Karpas-422 (cell line): Measurements from ENCODE around the gene CD247. TPM values are rescaled to one million over a fixed set of nuclear protein-coding genes. Genes with fewer than 3 reads are reported as not detected.

Experiments
- DNase-seq: peaks from one replicate; pipeline ENCODE4 v3.0.0-alpha.2; 2015
- H2AFZ ChIP-seq: fragments of 200-600 bp; sonication (generic); 2 replicates; pipeline ENCODE4 v1.6.1; 2014; ENCODE audit warnings: antibody characterized with exemption, low read length, mixed read lengths
- H3K27ac ChIP-seq: fragments of 200-600 bp; sonication (generic); 2 replicates; pipeline ENCODE4 v1.5.1; 2014; ENCODE audit warnings: mild to moderate bottlenecking, low read length, moderate library complexity
- H3K27me3 ChIP-seq: fragments of 200-600 bp; sonication (generic); 2 replicates; pipeline ENCODE4 v1.6.1; 2014; ENCODE audit warnings: low read length, mixed read lengths
- H3K36me3 ChIP-seq: fragments of 200-600 bp; sonication (generic); 2 replicates; pipeline ENCODE4 v1.6.1; 2014; ENCODE audit warnings: low read length, mixed read lengths; ENCODE audit not compliant: insufficient read depth
- H3K4me1 ChIP-seq: fragments of 200-600 bp; sonication (generic); 2 replicates; pipeline ENCODE4 v1.6.1; 2014; ENCODE audit warnings: mild to moderate bottlenecking, low read length, mixed read lengths
- H3K4me2 ChIP-seq: fragments of 200-600 bp; sonication (generic); 2 replicates; pipeline ENCODE4 v1.6.1; 2014; ENCODE audit warnings: low read length, low read depth, mild to moderate bottlenecking; ENCODE audit not compliant: poor library complexity, severe bottlenecking
- H3K4me3 ChIP-seq: fragments of 200-600 bp; sonication (generic); 2 replicates; pipeline ENCODE4 v1.5.1; 2014; ENCODE audit warnings: mild to moderate bottlenecking, antibody characterized with exemption, low read length, mixed read lengths
- H3K79me2 ChIP-seq: fragments of 200-600 bp; sonication (generic); 2 replicates; pipeline ENCODE4 v1.6.1; 2014; ENCODE audit warnings: mild to moderate bottlenecking, low read length, mixed read lengths
- H3K9ac ChIP-seq: fragments of 200-600 bp; sonication (generic); 2 replicates; pipeline ENCODE4 v1.6.0; 2014; ENCODE audit warnings: low read length
- H3K9me2 ChIP-seq: fragments of 200-600 bp; sonication (generic), shearing (Covaris generic); replicated peaks from 2 replicates; pipeline ENCODE4 v1.6.0; 2014; ENCODE audit warnings: mild to moderate bottlenecking, low read length, moderate library complexity; ENCODE audit not compliant: insufficient read depth
- H3K9me3 ChIP-seq: fragments of 300-700, 200-600 bp; sonication (generic); 2 replicates; pipeline ENCODE4 v1.6.1; 2014; ENCODE audit warnings: low read length, mixed read lengths
- H4K20me1 ChIP-seq: fragments of 200-600 bp; sonication (generic); 2 replicates; pipeline ENCODE4 v1.6.1; 2014; ENCODE audit warnings: mild to moderate bottlenecking, antibody characterized with exemption, low read length, low read depth; ENCODE audit not compliant: insufficient read depth
- total RNA-seq: library from RNA; depleted of rRNA; stranded (reverse); fragments of >200 nt; shearing (Covaris generic); gene quantifications from 2 replicates; pipeline ENCODE4 v1.2.3, GENCODE V29; 2014; ENCODE audit warnings: low replicate concordance

CD247 gene
- total RNA-seq, 1 experiment from 2014 or later: 41.3 TPM

GRCh38 chr1:167472752-167473521 is 45.4 kb downstream of the CD247 start:
- no peaks in the 10 kb centered on the region for H3K27me3 ChIP-seq
- no peaks in the 10 kb centered on the region for H3K4me1 ChIP-seq
- H3K79me2 ChIP-seq: no peaks in the 10 kb centered on the region
- H3K9me2 ChIP-seq: no peaks in the 10 kb centered on the region
- no peak overlapping the region for H3K9ac ChIP-seq
- no peaks in the 10 kb centered on the region for H3K9me3 ChIP-seq
- H3K4me3 ChIP-seq: no peak overlapping the region
- H3K4me2 ChIP-seq: no peak overlapping the region
- H4K20me1 ChIP-seq: no peaks in the 10 kb centered on the region
- H3K27ac ChIP-seq: no peak overlapping the region
- no peak overlapping the region for H2AFZ ChIP-seq
- no peaks in the 10 kb centered on the region for H3K36me3 ChIP-seq
- DNase-seq: no peak

GRCh38 chr1:167471568-167471967 is 46.8 kb downstream of the CD247 start:
- Histone ChIP-seq H3K9me3 (no peaks in the 10 kb centered on the region), H3K27ac (no peak overlapping the region), H3K4me2 (no peak overlapping the region), H3K9ac (no peak overlapping the region), H3K4me1 (no peaks in the 10 kb centered on the region), H2AFZ (no peak overlapping the region), H3K36me3 (no peaks in the 10 kb centered on the region), H3K79me2 (no peaks in the 10 kb centered on the region), H3K9me2 (no peaks in the 10 kb centered on the region), H4K20me1 (no peaks in the 10 kb centered on the region), H3K27me3 (no peaks in the 10 kb centered on the region), H3K4me3 (no peak overlapping the region)
- DNase-seq: no peak

- Histone ChIP-seq H3K9me3 (no peaks in the 10 kb centered on the region), H3K27ac (no peak overlapping the region), H3K36me3 (no peaks in the 10 kb centered on the region)
These were observed 48.9 kb downstream of the CD247 start for GRCh38 chr1:167469280-167469965.

GRCh38 chr1:167467752-167468151 is 50.6 kb downstream of the CD247 start:
- DNase-seq: no peak
- H4K20me1 ChIP-seq: no peaks in the 10 kb centered on the region
- H3K9ac ChIP-seq: no peak overlapping the region
- no peak overlapping the region for H3K4me2 ChIP-seq
- H3K36me3 ChIP-seq: no peaks in the 10 kb centered on the region
- no peak overlapping the region for H2AFZ ChIP-seq
- H3K4me3 ChIP-seq: no peak overlapping the region
- no peaks in the 10 kb centered on the region for H3K9me2 ChIP-seq
- H3K9me3 ChIP-seq: no peaks in the 10 kb centered on the region
- no peaks in the 10 kb centered on the region for H3K79me2 ChIP-seq
- H3K27me3 ChIP-seq: no peaks in the 10 kb centered on the region
- H3K27ac ChIP-seq: no peak overlapping the region
- no peaks in the 10 kb centered on the region for H3K4me1 ChIP-seq

More at GRCh38 chr1:167469280-167469965, 48.9 kb downstream of the CD247 start:
- H3K79me2 ChIP-seq: no peaks in the 10 kb centered on the region
- no peaks in the 10 kb centered on the region for H3K9me2 ChIP-seq
- no peak overlapping the region for H3K9ac ChIP-seq
- no peaks in the 10 kb centered on the region for H4K20me1 ChIP-seq
- DNase-seq: no peak
- H3K4me1 ChIP-seq: no peaks in the 10 kb centered on the region
- H3K4me2 ChIP-seq: no peak overlapping the region
- H3K4me3 ChIP-seq: no peak overlapping the region
- no peaks in the 10 kb centered on the region for H3K27me3 ChIP-seq
- no peak overlapping the region for H2AFZ ChIP-seq

- Histone ChIP-seq H3K9ac (no peak overlapping the region), H2AFZ (no peak overlapping the region), H3K9me2 (no peaks in the 10 kb centered on the region), H3K4me3 (no peak overlapping the region), H3K4me1 (no peaks in the 10 kb centered on the region), H3K27ac (no peak overlapping the region), H3K27me3 (no peaks in the 10 kb centered on the region), H4K20me1 (no peaks in the 10 kb centered on the region), H3K79me2 (no peaks in the 10 kb centered on the region), H3K9me3 (no peaks in the 10 kb centered on the region), H3K36me3 (no peaks in the 10 kb centered on the region), H3K4me2 (no peak overlapping the region)
- no peak for DNase-seq
These were observed 51.1 kb downstream of the CD247 start for GRCh38 chr1:167467126-167467710.

GRCh38 chr1:167465743-167466142 is 52.6 kb downstream of the CD247 start:
- Histone ChIP-seq H3K27ac (no peak overlapping the region), H3K36me3 (no peaks in the 10 kb centered on the region), H2AFZ (no peak overlapping the region), H3K9me2 (no peaks in the 10 kb centered on the region), H3K4me3 (no peak overlapping the region), H3K4me2 (no peak overlapping the region), H4K20me1 (no peaks in the 10 kb centered on the region), H3K4me1 (no peaks in the 10 kb centered on the region), H3K9me3 (no peaks in the 10 kb centered on the region), H3K27me3 (no peaks in the 10 kb centered on the region), H3K79me2 (no peaks in the 10 kb centered on the region), H3K9ac (no peak overlapping the region)
- DNase-seq: no peak

GRCh38 chr1:167465018-167465417 is 53.3 kb downstream of the CD247 start:
- no peak overlapping the region for H3K27ac ChIP-seq
- no peak overlapping the region for H2AFZ ChIP-seq
- H3K79me2 ChIP-seq: no peaks in the 10 kb centered on the region
- H3K27me3 ChIP-seq: no peaks in the 10 kb centered on the region
- H3K9me3 ChIP-seq: no peaks in the 10 kb centered on the region
- no peaks in the 10 kb centered on the region for H3K36me3 ChIP-seq
- no peaks in the 10 kb centered on the region for H4K20me1 ChIP-seq
- H3K4me1 ChIP-seq: no peaks in the 10 kb centered on the region
- no peak overlapping the region for H3K9ac ChIP-seq
- no peaks in the 10 kb centered on the region for H3K9me2 ChIP-seq
- no peak for DNase-seq
- H3K4me3 ChIP-seq: no peak overlapping the region
- no peak overlapping the region for H3K4me2 ChIP-seq

- H4K20me1 ChIP-seq: no peaks in the 10 kb centered on the region
- H3K9ac ChIP-seq: no peak overlapping the region
- no peaks in the 10 kb centered on the region for H3K36me3 ChIP-seq
- DNase-seq: no peak
- H3K27ac ChIP-seq: no peak overlapping the region
- no peak overlapping the region for H2AFZ ChIP-seq
- H3K9me3 ChIP-seq: no peaks in the 10 kb centered on the region
- H3K9me2 ChIP-seq: no peaks in the 10 kb centered on the region
- no peaks in the 10 kb centered on the region for H3K79me2 ChIP-seq
- no peak overlapping the region for H3K4me2 ChIP-seq
- H3K4me3 ChIP-seq: no peak overlapping the region
- no peaks in the 10 kb centered on the region for H3K27me3 ChIP-seq
- no peaks in the 10 kb centered on the region for H3K4me1 ChIP-seq
These were observed 54.3 kb downstream of the CD247 start for GRCh38 chr1:167463875-167464575.
